Gastroesophageal sphincter (tissue), 4 donors: ENCODE results near the gene ZNF541. TPM values are rescaled to one million over a fixed set of nuclear protein-coding genes. Genes with fewer than 3 reads are reported as not detected.

Experiments used
- ATAC-seq: fragments of 150-250 bp; one replicate; pipeline ENCODE4 v1.9.1; 2016; ENCODE audit warnings: mild to moderate bottlenecking, moderate library complexity
- H3K27ac ChIP-seq, 4 donors: fragments of 200-600 bp; sonication (generic) in 3 of 4; 1 replicate in 3 of 4; 2 replicates in 1 of 4; pipeline ENCODE4 v1.5.1; 2016 to 2019
- H3K27me3 ChIP-seq: fragments of 200-600 bp; sonication (generic); one replicate; pipeline ENCODE4 v1.5.1; 2019
- H3K36me3 ChIP-seq, 2 donors: fragments of 200-600 bp; sonication (generic); one replicate each; pipeline ENCODE4 v1.5.1; 2019; ENCODE audit warnings: control low read depth in 1 of 2
- H3K4me1 ChIP-seq, 3 donors: fragments of 200-600 bp; sonication (generic); 1 replicate in 2 of 3; 2 replicates in 1 of 3; pipeline ENCODE4 v1.5.1; 2016 to 2019; ENCODE audit warnings: control low read depth in 2 of 3
- H3K4me3 ChIP-seq, 2 donors: fragments of 200-600 bp; sonication (generic); one replicate each; pipeline ENCODE4 v1.5.1; 2019; ENCODE audit warnings: mild to moderate bottlenecking in 1 of 2, moderate library complexity in 1 of 2
- H3K9me3 ChIP-seq, 3 donors: fragments of 200-600 bp; sonication (generic); one replicate each; pipeline ENCODE4 v1.5.1; 2017 to 2019; ENCODE audit warnings: control low read depth in 2 of 3
- CTCF ChIP-seq, 4 experiments: fragments of 200-600 bp in 2 of 4; fragments of 450-650 bp in 2 of 4; sonication (generic) in 1 of 4; IDR thresholded peaks; one replicate each; pipeline ENCODE4 v1.5.1; 2017 to 2019; ENCODE audit warnings: antibody characterized with exemption in 4 of 4, mild to moderate bottlenecking in 2 of 4, moderate library complexity in 2 of 4
- EP300 ChIP-seq: sonication (generic); formaldehyde crosslinking; IDR thresholded peaks from one replicate; pipeline ENCODE4 v1.6.1; 2017; ENCODE audit warnings: antibody characterized with exemption, mild to moderate bottlenecking
- POLR2A ChIP-seq, 2 donors: fragments of 450-650 bp; IDR thresholded peaks; one replicate each; pipeline ENCODE4 v1.6.1; 2017; ENCODE audit warnings: antibody characterized with exemption in 2 of 2, mild to moderate bottlenecking in 2 of 2, moderate library complexity in 1 of 2
- POLR2AphosphoS5 ChIP-seq: sonication (generic); formaldehyde crosslinking; IDR thresholded peaks from one replicate; pipeline ENCODE4 v1.6.1; 2017; ENCODE audit warnings: antibody characterized with exemption
- WGBS, 2 donors: methylation state at CpG; one replicate each; pipeline ENCODE4 v1.1.5; 2018; ENCODE audit warnings: low coverage in 1 of 2; 5-methylcytosine and 5-hydroxymethylcytosine counted together
- total RNA-seq, 4 donors: library from RNA; depleted of rRNA; stranded (reverse); fragments of >200 nt; gene quantifications; one replicate each; pipeline ENCODE4 v1.1.0, GENCODE V29; 2016

The ZNF541 gene
- total RNA-seq, 4 donors from 2014 or later = 0.05 TPM; not detected in 3

GRCh38 chr19:47569331-47569730 is 3.6 kb downstream of the ZNF541 start:
- no peak for ATAC-seq
- no peak for TF ChIP-seq EP300
- TF ChIP-seq POLR2A (IDR thresholded peaks at IDR 0.05) = no peak
- no peak for TF ChIP-seq POLR2AphosphoS5
- no peak for TF ChIP-seq CTCF (IDR thresholded peaks at IDR 0.05)
- WGBS, 2 donors = 86% methylated on average over 6 of the region's 9 CpGs; no CpG with 5 or more reads in 1 of the 2 donors

GRCh38 chr19:47564081-47564480 is 8.9 kb downstream of the ZNF541 start:
- no peaks in the 10 kb centered on the region for H3K36me3 ChIP-seq
- H3K4me3 ChIP-seq = no peak overlapping the region
- no peak overlapping the region for H3K27ac ChIP-seq
- no peak for ATAC-seq
- no peaks in the 10 kb centered on the region for H3K27me3 ChIP-seq
- TF ChIP-seq POLR2AphosphoS5 = no peak
- TF ChIP-seq EP300 = no peak
- TF ChIP-seq CTCF (IDR thresholded peaks at IDR 0.05) = no peak
- TF ChIP-seq POLR2A (IDR thresholded peaks at IDR 0.05) = no peak
- H3K9me3 ChIP-seq = no peaks in the 10 kb centered on the region
- 77 to 92% methylated on average over 3 of the region's 3 CpGs for WGBS, 2 donors
- no peaks in the 10 kb centered on the region for H3K4me1 ChIP-seq

More at GRCh38 chr19:47569331-47569730, 3.6 kb downstream of the ZNF541 start:
- no peaks in the 10 kb centered on the region for H3K36me3 ChIP-seq
- no peaks in the 10 kb centered on the region for H3K9me3 ChIP-seq
- peaks cover 0 to 12% (median 0%) of the 10 kb centered on the region in 3 donors for H3K4me1 ChIP-seq
- no peak overlapping the region for H3K27ac ChIP-seq
- no peaks in the 10 kb centered on the region for H3K27me3 ChIP-seq
- H3K4me3 ChIP-seq = no peak overlapping the region

GRCh38 chr19:47561440-47562057 is 11.4 kb downstream of the ZNF541 start:
- WGBS, 2 donors = 90 to 94% methylated on average over 5 to 7 of the region's 7 CpGs
- no peak for ATAC-seq
- TF ChIP-seq CTCF (IDR thresholded peaks at IDR 0.05) (no peak), POLR2A (IDR thresholded peaks at IDR 0.05) (no peak), EP300 (no peak)

GRCh38 chr19:47560999-47561398 is 11.9 kb downstream of the ZNF541 start:
- H3K27me3 ChIP-seq = no peaks in the 10 kb centered on the region
- no peak for TF ChIP-seq CTCF (IDR thresholded peaks at IDR 0.05)
- no peak for TF ChIP-seq EP300
- TF ChIP-seq POLR2A (IDR thresholded peaks at IDR 0.05) = no peak
- TF ChIP-seq POLR2AphosphoS5 = no peak
- no peak for ATAC-seq
- H3K9me3 ChIP-seq = no peaks in the 10 kb centered on the region
- no peak overlapping the region for H3K4me3 ChIP-seq
- H3K27ac ChIP-seq = no peak overlapping the region
- no peaks in the 10 kb centered on the region for H3K4me1 ChIP-seq
- WGBS, 2 donors = 88% methylated on average over 2 of the region's 2 CpGs; no CpG with 5 or more reads in 1 of the 2 donors
- no peaks in the 10 kb centered on the region for H3K36me3 ChIP-seq

More at GRCh38 chr19:47561440-47562057, 11.4 kb downstream of the ZNF541 start:
- Histone ChIP-seq H3K27me3 (no peaks in the 10 kb centered on the region), H3K4me3 (no peak overlapping the region), H3K27ac (no peak overlapping the region), H3K4me1 (no peaks in the 10 kb centered on the region), H3K36me3 (no peaks in the 10 kb centered on the region), H3K9me3 (no peaks in the 10 kb centered on the region)

GRCh38 chr19:47550129-47550528 is 22.8 kb downstream of the ZNF541 start:
- H3K4me1 ChIP-seq = peaks cover 0 to 7% (median 2%) of the 10 kb centered on the region in 3 donors
- WGBS, 2 donors = 83 to 91% methylated on average over 1 to 4 of the region's 4 CpGs

More at GRCh38 chr19:47550129-47550528, 22.8 kb downstream of the ZNF541 start:
- H3K4me3 ChIP-seq = no peak overlapping the region
- H3K9me3 ChIP-seq = no peaks in the 10 kb centered on the region
- ATAC-seq = no peak
- peaks cover 20% of the 10 kb centered on the region for H3K27me3 ChIP-seq
- no peak for TF ChIP-seq EP300
- no peak for TF ChIP-seq POLR2A (IDR thresholded peaks at IDR 0.05)
- TF ChIP-seq POLR2AphosphoS5 = no peak
- TF ChIP-seq CTCF (IDR thresholded peaks at IDR 0.05) = no peak
- no peaks in the 10 kb centered on the region for H3K36me3 ChIP-seq
- H3K27ac ChIP-seq = no peak overlapping the region
